Upper lobe of right lung (tissue), 1 donor: ENCODE results near the gene CRNN. TPM values are rescaled to one million over a fixed set of nuclear protein-coding genes. Genes with fewer than 3 reads are reported as not detected.

ENCODE experiments used
- ATAC-seq: fragments of 200-7000 bp; cut with Tn5 transposase; one replicate; pipeline ENCODE4 v1.9.1; 2020; ENCODE audit warnings: mild to moderate bottlenecking, moderate library complexity
- DNase-seq: peaks from one replicate; pipeline ENCODE4 v3.0.0-alpha.2; 2020
- H3K27ac ChIP-seq: fragments of 200-600 bp; one replicate; pipeline ENCODE4 v1.8.0; 2022
- H3K27me3 ChIP-seq: fragments of 200-600 bp; one replicate; pipeline ENCODE4 v1.8.0; 2022; ENCODE audit warnings: mild to moderate bottlenecking
- H3K36me3 ChIP-seq: fragments of 200-600 bp; one replicate; pipeline ENCODE4 v1.8.0; 2022
- H3K4me1 ChIP-seq: fragments of 200-600 bp; one replicate; pipeline ENCODE4 v1.8.0; 2022
- H3K4me3 ChIP-seq: fragments of 200-600 bp; one replicate; pipeline ENCODE4 v1.8.0; 2022; ENCODE audit warnings: mild to moderate bottlenecking
- H3K9me3 ChIP-seq: fragments of 200-600 bp; one replicate; pipeline ENCODE4 v1.8.0; 2022
- intact Hi-C: fragments of 100-400 bp; cut with DNase I; formaldehyde crosslinking; loops from one replicate; pipeline ENCODE4 v1.11.0; 2022
- total RNA-seq: library from RNA; stranded (reverse); fragmentation: NEBNext Ultra II Directional; extraction: Animal tissue kit (Norgen Biotek cat#: 25700); gene quantifications from one replicate; pipeline ENCODE4 v1.2.1, GENCODE V29; 2021
- TF ChIP-seq, protein P1 (sequence below): fragments of 200-600 bp; IDR thresholded peaks from one replicate; pipeline ENCODE4 v1.8.0; 2022; ENCODE audit warnings: antibody characterized with exemption
- donor health status: DM: no; HTN: yes; CAD: no; lungs with severe emphysema.

Gene CRNN
- total RNA-seq, 1 donor from 2014 or later = not detected

DNA sequence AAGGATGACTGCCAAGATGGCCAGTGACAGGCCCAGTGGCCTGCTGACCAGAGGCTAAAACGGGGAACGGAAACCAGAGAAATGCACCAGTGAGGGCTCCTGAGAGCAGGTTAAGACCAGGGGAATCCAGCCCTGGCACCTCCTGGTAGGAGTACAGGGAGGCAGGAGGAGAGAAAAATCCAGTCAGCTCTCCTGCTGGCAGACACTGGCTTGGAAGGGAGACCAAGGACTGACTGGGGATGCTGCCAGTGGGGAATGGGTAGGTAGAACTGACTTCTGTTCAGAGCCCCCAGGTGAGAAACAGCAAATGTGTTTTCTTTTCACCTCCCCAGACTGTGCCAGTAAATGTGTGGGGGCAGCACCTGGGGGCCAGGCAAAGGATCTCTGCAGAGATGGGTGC, 27.7 kb upstream of the CRNN start:
- Histone ChIP-seq H3K4me1 (no peaks in the 10 kb centered on the region), H3K36me3 (no peaks in the 10 kb centered on the region), H3K4me3 (no peak overlapping the region), H3K9me3 (no peaks in the 10 kb centered on the region), H3K27me3 (peaks cover 10% of the 10 kb centered on the region), H3K27ac (no peak overlapping the region)
- DNase-seq = no peak
- TF ChIP-seq, protein P1, sequence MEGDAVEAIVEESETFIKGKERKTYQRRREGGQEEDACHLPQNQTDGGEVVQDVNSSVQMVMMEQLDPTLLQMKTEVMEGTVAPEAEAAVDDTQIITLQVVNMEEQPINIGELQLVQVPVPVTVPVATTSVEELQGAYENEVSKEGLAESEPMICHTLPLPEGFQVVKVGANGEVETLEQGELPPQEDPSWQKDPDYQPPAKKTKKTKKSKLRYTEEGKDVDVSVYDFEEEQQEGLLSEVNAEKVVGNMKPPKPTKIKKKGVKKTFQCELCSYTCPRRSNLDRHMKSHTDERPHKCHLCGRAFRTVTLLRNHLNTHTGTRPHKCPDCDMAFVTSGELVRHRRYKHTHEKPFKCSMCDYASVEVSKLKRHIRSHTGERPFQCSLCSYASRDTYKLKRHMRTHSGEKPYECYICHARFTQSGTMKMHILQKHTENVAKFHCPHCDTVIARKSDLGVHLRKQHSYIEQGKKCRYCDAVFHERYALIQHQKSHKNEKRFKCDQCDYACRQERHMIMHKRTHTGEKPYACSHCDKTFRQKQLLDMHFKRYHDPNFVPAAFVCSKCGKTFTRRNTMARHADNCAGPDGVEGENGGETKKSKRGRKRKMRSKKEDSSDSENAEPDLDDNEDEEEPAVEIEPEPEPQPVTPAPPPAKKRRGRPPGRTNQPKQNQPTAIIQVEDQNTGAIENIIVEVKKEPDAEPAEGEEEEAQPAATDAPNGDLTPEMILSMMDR = no peak
- no peak for ATAC-seq
- intact Hi-C loops = no loop called here

DNA sequence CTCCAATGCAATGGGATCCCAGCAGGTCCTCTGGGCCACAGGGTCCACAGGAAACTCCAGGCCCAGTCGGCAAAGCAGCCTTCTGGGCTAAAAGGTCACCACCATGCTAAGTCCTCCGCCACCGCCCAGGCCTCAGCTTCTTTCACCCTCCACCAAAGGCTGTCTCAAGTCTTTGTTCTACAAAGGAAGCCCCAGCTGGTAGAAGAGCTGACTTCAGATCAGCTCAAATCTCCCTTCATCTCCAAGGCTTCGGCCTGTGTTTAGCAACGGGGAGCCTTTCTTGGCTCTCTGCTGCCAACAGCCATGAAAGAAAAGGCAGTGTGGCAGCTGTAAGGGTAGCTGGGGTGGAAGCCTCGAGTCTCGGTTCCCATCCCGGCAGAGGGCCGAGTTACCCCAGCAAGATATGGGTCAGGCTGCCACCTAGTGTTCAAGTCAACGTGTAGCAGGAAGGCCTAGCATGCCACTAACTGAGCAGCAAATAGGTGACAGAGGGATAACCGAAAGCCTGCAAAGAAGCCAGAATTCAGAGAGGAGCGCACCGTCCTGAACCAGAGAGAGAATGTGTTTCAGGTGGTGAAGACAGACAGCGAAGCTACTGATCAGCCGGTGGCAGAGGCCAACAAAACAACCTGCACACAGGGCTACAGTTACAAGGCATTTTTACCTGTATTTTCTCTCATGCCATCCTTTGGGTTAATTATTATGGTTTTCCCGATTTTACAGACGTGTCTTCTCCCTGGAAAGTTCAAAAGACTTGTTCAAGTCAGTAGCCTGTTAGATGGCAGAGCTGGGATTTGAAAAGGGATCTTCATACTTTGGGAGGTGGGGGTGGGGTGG, 26.8 kb upstream of the CRNN start:
- TF ChIP-seq, protein P1 = peak; percentile 87
- Histone ChIP-seq H3K4me1 (no peaks in the 10 kb centered on the region), H3K36me3 (no peaks in the 10 kb centered on the region), H3K27ac (no peak overlapping the region), H3K27me3 (peaks cover 10% of the 10 kb centered on the region), H3K4me3 (no peak overlapping the region), H3K9me3 (no peaks in the 10 kb centered on the region)
- peak; percentile 96 for ATAC-seq
- intact Hi-C loops = no loop called here
- DNase-seq = peak; percentile 75

DNA sequence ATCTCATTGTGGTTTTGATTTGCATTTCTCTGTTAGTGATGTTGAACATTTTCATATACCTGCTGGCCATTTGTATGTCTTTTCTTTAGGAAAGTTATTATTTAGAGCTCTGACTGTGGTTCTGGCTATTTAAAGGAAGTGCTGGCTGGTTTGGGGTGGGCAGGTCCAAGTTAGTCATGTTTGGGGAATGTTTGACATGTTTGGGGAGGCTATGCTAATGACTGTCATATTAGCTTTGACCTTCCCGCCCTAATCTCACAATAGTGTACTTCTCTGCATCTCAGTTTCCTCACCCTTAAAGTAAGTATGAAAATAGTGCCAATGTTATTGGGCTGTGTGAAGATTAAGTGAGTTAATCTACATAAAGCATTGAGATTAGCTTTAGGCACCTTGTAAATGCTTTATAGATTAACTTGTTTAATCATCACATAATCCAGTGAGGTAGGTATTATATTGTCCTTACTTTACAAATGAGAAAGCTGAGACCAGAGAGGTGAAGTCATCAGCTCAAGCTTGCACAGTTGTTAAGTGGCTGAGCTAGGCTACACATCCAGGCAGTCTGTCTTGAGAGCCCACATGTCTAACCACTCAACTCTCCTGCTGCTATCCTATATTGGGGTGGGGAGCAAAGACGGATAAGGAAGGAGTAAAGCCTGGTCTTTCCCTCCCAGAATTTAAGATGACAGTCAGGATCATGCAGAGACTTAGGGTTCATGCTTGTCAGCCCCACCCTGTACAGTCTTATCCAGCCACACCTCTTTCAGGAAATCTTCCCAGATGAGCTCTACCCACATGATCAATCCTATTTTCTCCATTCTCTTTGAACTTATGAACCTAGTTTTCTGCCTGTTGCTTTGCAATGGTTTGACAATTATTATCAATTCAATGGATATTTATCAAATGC, 22.8 kb upstream of the CRNN start:
- intact Hi-C loops = no loop called here
- no peaks in the 10 kb centered on the region for H3K4me1 ChIP-seq
- H3K27ac ChIP-seq = no peak overlapping the region
- H3K9me3 ChIP-seq = no peaks in the 10 kb centered on the region
- no peak for DNase-seq
- H3K4me3 ChIP-seq = no peak overlapping the region
- TF ChIP-seq, protein P1 = no peak
- ATAC-seq = no peak
- no peaks in the 10 kb centered on the region for H3K36me3 ChIP-seq
- H3K27me3 ChIP-seq = peaks cover 10% of the 10 kb centered on the region

DNA sequence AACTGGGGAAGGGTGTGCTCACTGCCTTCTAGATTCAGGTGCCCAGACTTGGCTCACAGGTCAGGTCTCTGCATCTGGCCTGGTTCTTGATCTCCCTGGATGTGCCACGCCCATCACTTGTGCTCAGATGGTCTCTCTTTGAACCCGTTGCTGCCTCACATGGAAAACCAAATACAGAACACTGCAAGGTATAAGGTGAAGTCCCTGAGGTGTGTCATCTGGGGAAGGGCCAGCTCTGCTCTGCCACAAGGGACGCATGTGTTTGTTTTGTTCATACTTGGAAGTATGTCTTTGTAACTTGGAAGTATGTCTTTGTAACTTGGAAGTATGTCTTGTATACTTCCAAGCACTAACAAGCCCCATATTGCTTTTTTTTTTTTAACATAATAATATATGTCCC, 13.4 kb upstream of the CRNN start:
- DNase-seq (no peak), ATAC-seq (no peak)
- Histone ChIP-seq H3K27me3 (no peaks in the 10 kb centered on the region), H3K4me1 (no peaks in the 10 kb centered on the region), H3K27ac (no peak overlapping the region), H3K4me3 (no peak overlapping the region), H3K9me3 (no peaks in the 10 kb centered on the region), H3K36me3 (no peaks in the 10 kb centered on the region)
- intact Hi-C loops = no loop called here
- TF ChIP-seq, protein P1 = no peak

DNA sequence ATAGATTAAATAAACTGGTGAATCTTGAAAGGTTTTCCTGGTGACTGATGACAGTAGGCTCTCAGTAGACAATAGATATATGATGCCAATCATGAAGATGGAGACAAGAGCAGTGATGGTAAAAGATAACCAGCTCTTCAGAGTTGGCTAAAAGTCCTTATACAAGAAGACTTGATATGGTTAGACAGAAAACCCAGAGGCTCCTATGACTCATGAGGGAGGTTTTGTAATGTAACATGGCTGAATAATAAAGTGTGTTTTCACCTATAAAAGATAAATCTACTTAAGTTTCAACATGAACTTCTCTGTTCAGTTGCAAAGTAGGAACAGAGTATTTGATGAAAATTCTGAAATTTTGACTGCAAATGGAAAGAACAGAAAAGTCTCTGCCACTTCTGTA, 12.7 kb upstream of the CRNN start:
- TF ChIP-seq, protein P1 = no peak
- no peak for ATAC-seq
- H3K27ac ChIP-seq = no peak overlapping the region
- no peaks in the 10 kb centered on the region for H3K27me3 ChIP-seq
- H3K36me3 ChIP-seq = no peaks in the 10 kb centered on the region
- no peak overlapping the region for H3K4me3 ChIP-seq
- no peaks in the 10 kb centered on the region for H3K9me3 ChIP-seq
- intact Hi-C loops = no loop called here
- no peak for DNase-seq
- H3K4me1 ChIP-seq = no peaks in the 10 kb centered on the region
